Astrocyte of the cerebellum (primary cell): ENCODE results near the gene GPC5.

ENCODE experiments used
- DNase-seq: peaks from one replicate; pipeline ENCODE4 v3.0.0-alpha.2; 2011; ENCODE audit warnings: low read depth
- H3K4me3 ChIP-seq: 2 replicates; pipeline ENCODE4 v1.5.1; 2011; ENCODE audit warnings: mild to moderate bottlenecking, low read depth, low read length, moderate library complexity
- in situ Hi-C: cut with HindIII; loops from 2 replicates; pipeline ENCODE4 v1.10.0; 2017; ENCODE audit warnings: low sequenced_read_pairs
- TF ChIP-seq, protein P1 (sequence below): IDR thresholded peaks from 2 replicates; pipeline ENCODE4 v1.5.1; 2012; ENCODE audit warnings: low read length, low read depth, moderate library complexity, mild to moderate bottlenecking; ENCODE audit errors: missing control alignments

GPC5 gene

GRCh38 chr13:92256211-92256610 lies 857.8 kb downstream of the GPC5 start:
- in situ Hi-C loops: no loop called here
- DNase-seq: no peak

GRCh38 chr13:92259046-92259445 lies 860.6 kb downstream of the GPC5 start:
- no peak overlapping the region for H3K4me3 ChIP-seq
- no peak for DNase-seq
- in situ Hi-C loops: no loop called here
- TF ChIP-seq, protein P1, sequence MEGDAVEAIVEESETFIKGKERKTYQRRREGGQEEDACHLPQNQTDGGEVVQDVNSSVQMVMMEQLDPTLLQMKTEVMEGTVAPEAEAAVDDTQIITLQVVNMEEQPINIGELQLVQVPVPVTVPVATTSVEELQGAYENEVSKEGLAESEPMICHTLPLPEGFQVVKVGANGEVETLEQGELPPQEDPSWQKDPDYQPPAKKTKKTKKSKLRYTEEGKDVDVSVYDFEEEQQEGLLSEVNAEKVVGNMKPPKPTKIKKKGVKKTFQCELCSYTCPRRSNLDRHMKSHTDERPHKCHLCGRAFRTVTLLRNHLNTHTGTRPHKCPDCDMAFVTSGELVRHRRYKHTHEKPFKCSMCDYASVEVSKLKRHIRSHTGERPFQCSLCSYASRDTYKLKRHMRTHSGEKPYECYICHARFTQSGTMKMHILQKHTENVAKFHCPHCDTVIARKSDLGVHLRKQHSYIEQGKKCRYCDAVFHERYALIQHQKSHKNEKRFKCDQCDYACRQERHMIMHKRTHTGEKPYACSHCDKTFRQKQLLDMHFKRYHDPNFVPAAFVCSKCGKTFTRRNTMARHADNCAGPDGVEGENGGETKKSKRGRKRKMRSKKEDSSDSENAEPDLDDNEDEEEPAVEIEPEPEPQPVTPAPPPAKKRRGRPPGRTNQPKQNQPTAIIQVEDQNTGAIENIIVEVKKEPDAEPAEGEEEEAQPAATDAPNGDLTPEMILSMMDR: no peak

More at GRCh38 chr13:92256211-92256610, 857.8 kb downstream of the GPC5 start:
- no peak overlapping the region for H3K4me3 ChIP-seq
- TF ChIP-seq, protein P1: no peak

DNA sequence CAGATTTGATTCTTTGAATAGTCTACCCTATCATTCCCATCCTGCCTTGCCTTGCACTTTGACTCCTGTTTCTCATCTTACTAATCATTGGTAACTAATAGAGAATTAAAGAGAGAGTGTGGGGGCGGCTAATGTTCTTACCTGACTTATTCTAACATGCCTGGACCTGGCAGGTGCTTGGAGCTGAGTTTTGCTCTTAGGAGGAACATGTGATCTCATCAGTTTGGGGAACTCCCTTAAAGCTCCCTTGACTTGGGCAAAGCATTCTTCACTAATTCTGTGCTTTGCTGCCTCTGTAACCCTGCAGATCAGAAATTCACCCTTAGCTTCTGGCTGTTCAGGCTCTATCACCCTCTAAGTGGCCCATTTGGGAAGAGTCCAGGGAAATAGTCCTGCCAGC lies 861.1 kb downstream of the GPC5 start:
- DNase-seq: no peak
- H3K4me3 ChIP-seq: no peak overlapping the region
- in situ Hi-C loops: no loop called here
- TF ChIP-seq, protein P1: no peak

DNA sequence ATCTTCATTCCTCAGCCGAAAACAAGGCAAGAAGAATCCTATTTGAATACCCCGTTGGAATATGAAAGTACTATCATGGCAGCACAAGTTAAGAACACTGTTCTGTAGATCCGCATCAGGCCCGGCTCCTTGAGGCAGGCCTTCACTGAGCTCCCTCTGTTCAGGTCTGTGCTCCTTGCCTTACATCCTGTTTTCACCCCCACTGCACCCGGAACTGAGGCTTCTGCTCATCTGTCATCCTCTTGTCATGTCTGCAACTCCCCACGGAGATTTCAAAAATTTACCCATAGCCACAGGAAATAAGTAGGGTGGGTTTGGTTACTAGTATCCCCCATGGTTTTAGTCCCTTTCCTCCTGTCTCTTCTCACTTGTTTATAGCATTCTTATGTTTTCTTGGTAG lies 861.9 kb downstream of the GPC5 start:
- no peak for DNase-seq
- H3K4me3 ChIP-seq: no peak overlapping the region
- TF ChIP-seq, protein P1: no peak
- in situ Hi-C loops: no loop called here

DNA sequence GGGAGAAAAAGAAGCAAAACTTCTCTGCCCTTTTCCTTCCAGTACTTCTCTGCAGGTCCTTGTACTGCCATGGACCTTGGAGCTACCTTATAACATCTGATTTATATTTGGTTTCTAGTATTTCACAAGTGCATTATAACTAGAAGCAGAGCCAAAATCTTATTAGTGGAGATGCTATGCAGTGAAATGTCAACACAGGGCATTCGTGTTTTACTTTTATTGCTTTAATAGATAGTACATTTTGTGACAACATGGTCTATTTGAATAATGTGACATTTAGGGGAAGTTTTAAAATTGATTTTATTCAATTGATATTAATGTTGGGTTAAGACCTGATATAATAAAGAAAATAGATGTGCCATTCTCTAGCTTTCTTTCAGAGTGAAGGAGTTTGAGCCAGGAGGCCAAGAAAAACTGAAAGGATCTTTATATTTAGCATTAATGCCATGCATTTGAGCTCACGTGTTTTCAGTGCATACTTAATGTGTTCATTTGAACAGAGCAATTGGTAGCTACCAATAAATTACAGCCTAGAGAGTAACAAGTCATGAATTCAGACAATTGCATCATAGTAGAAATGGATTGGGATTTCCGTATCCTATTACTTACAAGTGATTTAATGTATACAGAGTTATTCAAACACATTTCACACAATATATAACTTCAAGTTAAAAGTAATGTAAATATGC lies 863.8 kb downstream of the GPC5 start:
- DNase-seq: no peak
- in situ Hi-C loops: no loop called here
- H3K4me3 ChIP-seq: no peak overlapping the region
- TF ChIP-seq, protein P1: no peak

GRCh38 chr13:92265408-92265807 lies 867.0 kb downstream of the GPC5 start:
- in situ Hi-C loops: no loop called here
- no peak overlapping the region for H3K4me3 ChIP-seq
- no peak for DNase-seq
- TF ChIP-seq, protein P1: no peak
